Measurements from ENCODE around the gene CTU2.
A peak's percentile ranks its signal among the peaks of the same experiment; 100 is the strongest.

Gene CTU2

GRCh38 chr16:88695753-88696152 is 10.6 kb upstream of the CTU2 start:
- H3K9me3 ChIP-seq (ENCODE audit: control insufficient read depth in 5 of 5, low read length in 5 of 5): no peaks in the 10 kb centered on the region
- H3K27me3 ChIP-seq (ENCODE audit: control insufficient read depth in 5 of 5, insufficient read depth in 4 of 5, low read length in 5 of 5): peaks cover 3 to 13% (median 7%) of the 10 kb centered on the region in 5 donors
- peaks cover 0 to 50% (median 39%) of the 10 kb centered on the region in 5 donors for H3K36me3 ChIP-seq (ENCODE audit: control insufficient read depth in 5 of 5, insufficient read depth in 5 of 5, low read length in 5 of 5)
- no peak overlapping the region for H3K4me3 ChIP-seq (ENCODE audit: low read depth in 1 of 5, low read length in 5 of 5)
- peaks cover 0 to 27% (median 9%) of the 10 kb centered on the region in 5 donors for H3K4me1 ChIP-seq (ENCODE audit: control insufficient read depth in 5 of 5, insufficient read depth in 5 of 5, low read length in 5 of 5)
- H3K9ac ChIP-seq (ENCODE audit: low read length in 5 of 5): no peak overlapping the region
- H3K27ac ChIP-seq (ENCODE audit: low read depth, low read length): no peak overlapping the region

- H3K36me3 ChIP-seq (ENCODE audit: control insufficient read depth in 5 of 5, insufficient read depth in 5 of 5, low read length in 5 of 5): peaks cover 0 to 50% (median 39%) of the 10 kb centered on the region in 5 donors
- H3K9ac ChIP-seq (ENCODE audit: low read length in 5 of 5): no peak overlapping the region
- peaks cover 0 to 6% (median 4%) of the 10 kb centered on the region in 5 donors for H3K27me3 ChIP-seq (ENCODE audit: control insufficient read depth in 5 of 5, insufficient read depth in 4 of 5, low read length in 5 of 5)
- no peak overlapping the region for H3K4me3 ChIP-seq (ENCODE audit: low read depth in 1 of 5, low read length in 5 of 5)
- no peaks in the 10 kb centered on the region for H3K9me3 ChIP-seq (ENCODE audit: control insufficient read depth in 5 of 5, low read length in 5 of 5)
- H3K27ac ChIP-seq (ENCODE audit: low read depth, low read length): no peak overlapping the region
- H3K4me1 ChIP-seq (ENCODE audit: control insufficient read depth in 5 of 5, insufficient read depth in 5 of 5, low read length in 5 of 5): peaks cover 0 to 29% (median 13%) of the 10 kb centered on the region in 5 donors
These were observed 9.9 kb upstream of the CTU2 start for GRCh38 chr16:88696441-88696840.

GRCh38 chr16:88697116-88697830 is 9.0 kb upstream of the CTU2 start:
- H3K27ac ChIP-seq (ENCODE audit: low read depth, low read length): no peak overlapping the region
- H3K27me3 ChIP-seq (ENCODE audit: control insufficient read depth in 5 of 5, insufficient read depth in 4 of 5, low read length in 5 of 5): peaks cover 0 to 3% (median under 1%) of the 10 kb centered on the region in 5 donors
- H3K9ac ChIP-seq (ENCODE audit: low read length in 5 of 5): no peak overlapping the region
- H3K9me3 ChIP-seq (ENCODE audit: control insufficient read depth in 5 of 5, low read length in 5 of 5): no peaks in the 10 kb centered on the region
- peaks cover 4 to 31% (median 21%) of the 10 kb centered on the region in 5 donors for H3K4me1 ChIP-seq (ENCODE audit: control insufficient read depth in 5 of 5, insufficient read depth in 5 of 5, low read length in 5 of 5)
- no peak overlapping the region for H3K4me3 ChIP-seq (ENCODE audit: low read depth in 1 of 5, low read length in 5 of 5)
- H3K36me3 ChIP-seq (ENCODE audit: control insufficient read depth in 5 of 5, insufficient read depth in 5 of 5, low read length in 5 of 5): peaks cover 0 to 53% (median 39%) of the 10 kb centered on the region in 5 donors

GRCh38 chr16:88697831-88698615 is 8.3 kb upstream of the CTU2 start:
- Histone ChIP-seq H3K4me1 (ENCODE audit: control insufficient read depth in 5 of 5, insufficient read depth in 5 of 5, low read length in 5 of 5) (peaks cover 4 to 37% (median 28%) of the 10 kb centered on the region in 5 donors), H3K36me3 (ENCODE audit: control insufficient read depth in 5 of 5, insufficient read depth in 5 of 5, low read length in 5 of 5) (peaks cover 0 to 53% (median 39%) of the 10 kb centered on the region in 5 donors), H3K27me3 (ENCODE audit: control insufficient read depth in 5 of 5, insufficient read depth in 4 of 5, low read length in 5 of 5) (no peaks in the 10 kb centered on the region), H3K9ac (ENCODE audit: low read length in 5 of 5) (no peak overlapping the region), H3K9me3 (ENCODE audit: control insufficient read depth in 5 of 5, low read length in 5 of 5) (no peaks in the 10 kb centered on the region), H3K27ac (ENCODE audit: low read depth, low read length) (no peak overlapping the region), H3K4me3 (ENCODE audit: low read depth in 1 of 5, low read length in 5 of 5) (no peak overlapping the region)

- Histone ChIP-seq H3K4me3 (ENCODE audit: low read depth in 1 of 5, low read length in 5 of 5) (no peak overlapping the region), H3K9me3 (ENCODE audit: control insufficient read depth in 5 of 5, low read length in 5 of 5) (no peaks in the 10 kb centered on the region), H3K27ac (ENCODE audit: low read depth, low read length) (no peak overlapping the region), H3K36me3 (ENCODE audit: control insufficient read depth in 5 of 5, insufficient read depth in 5 of 5, low read length in 5 of 5) (peaks cover 0 to 53% (median 39%) of the 10 kb centered on the region in 5 donors), H3K9ac (ENCODE audit: low read length in 5 of 5) (no peak overlapping the region), H3K4me1 (ENCODE audit: control insufficient read depth in 5 of 5, insufficient read depth in 5 of 5, low read length in 5 of 5) (peaks cover 4 to 43% (median 34%) of the 10 kb centered on the region in 5 donors), H3K27me3 (ENCODE audit: control insufficient read depth in 5 of 5, insufficient read depth in 4 of 5, low read length in 5 of 5) (no peaks in the 10 kb centered on the region)
These were observed 7.7 kb upstream of the CTU2 start for GRCh38 chr16:88698646-88699045.

GRCh38 chr16:88699180-88699579 is 7.1 kb upstream of the CTU2 start:
- Histone ChIP-seq H3K27me3 (ENCODE audit: control insufficient read depth in 5 of 5, insufficient read depth in 4 of 5, low read length in 5 of 5) (no peaks in the 10 kb centered on the region), H3K36me3 (ENCODE audit: control insufficient read depth in 5 of 5, insufficient read depth in 5 of 5, low read length in 5 of 5) (peaks cover 0 to 53% (median 39%) of the 10 kb centered on the region in 5 donors), H3K4me3 (ENCODE audit: low read depth in 1 of 5, low read length in 5 of 5) (no peak overlapping the region), H3K9ac (ENCODE audit: low read length in 5 of 5) (no peak overlapping the region), H3K27ac (ENCODE audit: low read depth, low read length) (no peak overlapping the region), H3K9me3 (ENCODE audit: control insufficient read depth in 5 of 5, low read length in 5 of 5) (no peaks in the 10 kb centered on the region), H3K4me1 (ENCODE audit: control insufficient read depth in 5 of 5, insufficient read depth in 5 of 5, low read length in 5 of 5) (peaks cover 4 to 48% (median 39%) of the 10 kb centered on the region in 5 donors)

- H3K9me3 ChIP-seq (ENCODE audit: control insufficient read depth in 5 of 5, low read length in 5 of 5): no peaks in the 10 kb centered on the region
- H3K4me3 ChIP-seq (ENCODE audit: low read depth in 1 of 5, low read length in 5 of 5): peak overlapping the region in 1 of 5 donors; percentile 10
- peak overlapping the region; percentile 37 for H3K27ac ChIP-seq (ENCODE audit: low read depth, low read length)
- no peaks in the 10 kb centered on the region for H3K27me3 ChIP-seq (ENCODE audit: control insufficient read depth in 5 of 5, insufficient read depth in 4 of 5, low read length in 5 of 5)
- H3K36me3 ChIP-seq (ENCODE audit: control insufficient read depth in 5 of 5, insufficient read depth in 5 of 5, low read length in 5 of 5): peaks cover 0 to 52% (median 39%) of the 10 kb centered on the region in 5 donors
- H3K4me1 ChIP-seq (ENCODE audit: control insufficient read depth in 5 of 5, insufficient read depth in 5 of 5, low read length in 5 of 5): peaks cover 8 to 59% (median 50%) of the 10 kb centered on the region in 5 donors
- no peak overlapping the region for H3K9ac ChIP-seq (ENCODE audit: low read length in 5 of 5)
These were observed 6.0 kb upstream of the CTU2 start for GRCh38 chr16:88700322-88700635.

- H3K27ac ChIP-seq (ENCODE audit: low read depth, low read length): peak overlapping the region; percentile 60
- H3K27me3 ChIP-seq (ENCODE audit: control insufficient read depth in 5 of 5, insufficient read depth in 4 of 5, low read length in 5 of 5): no peaks in the 10 kb centered on the region
- H3K4me1 ChIP-seq (ENCODE audit: control insufficient read depth in 5 of 5, insufficient read depth in 5 of 5, low read length in 5 of 5): peaks cover 11 to 64% (median 55%) of the 10 kb centered on the region in 5 donors
- peaks cover 0 to 47% (median 38%) of the 10 kb centered on the region in 5 donors for H3K36me3 ChIP-seq (ENCODE audit: control insufficient read depth in 5 of 5, insufficient read depth in 5 of 5, low read length in 5 of 5)
- peak overlapping the region in 2 of 5 donors; percentile 40 to 49 for H3K4me3 ChIP-seq (ENCODE audit: low read depth in 1 of 5, low read length in 5 of 5)
- H3K9me3 ChIP-seq (ENCODE audit: control insufficient read depth in 5 of 5, low read length in 5 of 5): no peaks in the 10 kb centered on the region
- H3K9ac ChIP-seq (ENCODE audit: low read length in 5 of 5): peak overlapping the region in 2 of 5 donors; percentile 47 to 53
These were observed 5.4 kb upstream of the CTU2 start for GRCh38 chr16:88700636-88701482.

GRCh38 chr16:88701581-88702370 is 4.5 kb upstream of the CTU2 start:
- Histone ChIP-seq H3K27me3 (ENCODE audit: control insufficient read depth in 5 of 5, insufficient read depth in 4 of 5, low read length in 5 of 5) (no peaks in the 10 kb centered on the region), H3K4me3 (ENCODE audit: low read depth in 1 of 5, low read length in 5 of 5) (peak overlapping the region in 3 of 5 donors; percentile 22 to 49 (median 40)), H3K36me3 (ENCODE audit: control insufficient read depth in 5 of 5, insufficient read depth in 5 of 5, low read length in 5 of 5) (peaks cover 0 to 39% (median 34%) of the 10 kb centered on the region in 5 donors), H3K9me3 (ENCODE audit: control insufficient read depth in 5 of 5, low read length in 5 of 5) (no peaks in the 10 kb centered on the region), H3K9ac (ENCODE audit: low read length in 5 of 5) (peak overlapping the region in 2 of 5 donors; percentile 47 to 53), H3K4me1 (ENCODE audit: control insufficient read depth in 5 of 5, insufficient read depth in 5 of 5, low read length in 5 of 5) (peaks cover 11 to 68% (median 58%) of the 10 kb centered on the region in 5 donors), H3K27ac (ENCODE audit: low read depth, low read length) (peak overlapping the region; percentile 60)

All from subcutaneous abdominal adipose tissue (tissue), 5 donors.